Measurements from ENCODE around the gene VPS72. TPM values are rescaled to one million over a fixed set of nuclear protein-coding genes. Genes with fewer than 3 reads are reported as not detected.
A peak's percentile ranks its signal among the peaks of the same experiment; 100 is the strongest.

VPS72 gene
- total and polyA plus RNA-seq, 2 of the 13 experiments (the other 11 are each of a cell fraction or from before 2014, with no cell fraction given) = 33.7 to 34.5 TPM

DNA sequence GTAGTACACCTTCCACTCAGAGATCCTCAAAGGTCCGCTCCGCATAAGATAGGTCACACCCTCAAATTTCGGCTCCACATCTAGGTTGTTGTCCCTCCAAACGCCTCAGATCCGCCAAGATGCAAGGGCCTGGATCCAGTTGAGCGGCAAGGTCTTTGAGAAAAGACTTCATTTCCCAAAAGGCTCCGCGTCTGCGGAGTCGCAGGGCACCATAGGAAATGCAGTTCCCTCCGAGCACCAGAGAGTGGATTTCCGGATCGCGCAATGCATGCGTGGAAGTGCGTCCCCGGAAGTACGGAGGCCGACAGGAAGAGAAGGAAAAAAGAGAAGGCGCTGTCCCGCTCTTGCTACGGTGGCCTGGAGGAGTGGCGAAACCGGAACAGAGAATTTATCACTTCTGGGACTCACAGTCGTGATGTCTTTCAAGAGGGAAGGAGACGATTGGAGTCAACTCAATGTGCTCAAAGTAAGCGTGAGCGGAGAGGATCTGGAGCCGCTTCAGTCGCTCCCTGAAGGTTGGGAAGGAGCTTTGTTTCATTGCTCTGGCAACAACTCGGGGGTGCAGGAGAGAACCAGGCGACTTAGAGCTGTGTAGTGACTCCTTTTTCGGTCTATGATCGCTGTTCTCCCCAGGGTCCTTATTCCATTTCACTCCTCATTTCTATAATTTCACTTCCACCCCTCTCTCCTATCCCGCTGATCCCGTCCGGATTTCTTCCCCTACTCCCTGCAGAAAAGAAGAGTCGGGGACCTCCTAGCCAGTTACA lies 24.1 kb downstream of the VPS72 start, which contains the start of the genes LYSMD1 and SCNM1 (continued):
- TF ChIP-seq, protein P1, sequence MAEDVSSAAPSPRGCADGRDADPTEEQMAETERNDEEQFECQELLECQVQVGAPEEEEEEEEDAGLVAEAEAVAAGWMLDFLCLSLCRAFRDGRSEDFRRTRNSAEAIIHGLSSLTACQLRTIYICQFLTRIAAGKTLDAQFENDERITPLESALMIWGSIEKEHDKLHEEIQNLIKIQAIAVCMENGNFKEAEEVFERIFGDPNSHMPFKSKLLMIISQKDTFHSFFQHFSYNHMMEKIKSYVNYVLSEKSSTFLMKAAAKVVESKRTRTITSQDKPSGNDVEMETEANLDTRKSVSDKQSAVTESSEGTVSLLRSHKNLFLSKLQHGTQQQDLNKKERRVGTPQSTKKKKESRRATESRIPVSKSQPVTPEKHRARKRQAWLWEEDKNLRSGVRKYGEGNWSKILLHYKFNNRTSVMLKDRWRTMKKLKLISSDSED (CRISPR knock-in tag; IDR thresholded peaks at IDR 0.05) = no peak
- TF ChIP-seq ZNF33B (CRISPR knock-in tag; IDR thresholded peaks at IDR 0.05) = no peak
- TF ChIP-seq ZNF547 (CRISPR knock-in tag; IDR thresholded peaks at IDR 0.05) = no peak
- TF ChIP-seq RFX5 (IDR thresholded peaks at IDR 0.05; ENCODE audit: low read depth, low read length) = no peak; the same call in 1 of the 2 replicates
- TF ChIP-seq ZNF121 (CRISPR knock-in tag; IDR thresholded peaks at IDR 0.05) = peak; percentile 23; the same call in 1 of the 2 replicates
- no peak for TF ChIP-seq CHCHD3 (CRISPR knock-in tag; IDR thresholded peaks at IDR 0.05)
- peak; percentile 66; the same call in 1 of the 2 replicates for TF ChIP-seq SP140L (CRISPR knock-in tag; IDR thresholded peaks at IDR 0.05; ENCODE audit: borderline replicate concordance)
- peak; percentile 66; the same call in 1 of the 2 replicates for TF ChIP-seq ZNF430 (CRISPR knock-in tag; IDR thresholded peaks at IDR 0.05)
- no peak for TF ChIP-seq FOXA1 (IDR thresholded peaks at IDR 0.05)
- TF ChIP-seq FOXA1 (CRISPR knock-in tag; IDR thresholded peaks at IDR 0.05) = no peak
- TF ChIP-seq, protein P2, sequence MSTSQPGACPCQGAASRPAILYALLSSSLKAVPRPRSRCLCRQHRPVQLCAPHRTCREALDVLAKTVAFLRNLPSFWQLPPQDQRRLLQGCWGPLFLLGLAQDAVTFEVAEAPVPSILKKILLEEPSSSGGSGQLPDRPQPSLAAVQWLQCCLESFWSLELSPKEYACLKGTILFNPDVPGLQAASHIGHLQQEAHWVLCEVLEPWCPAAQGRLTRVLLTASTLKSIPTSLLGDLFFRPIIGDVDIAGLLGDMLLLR (CRISPR knock-in tag; IDR thresholded peaks at IDR 0.05) = no peak
- TF ChIP-seq TP53 (CRISPR knock-in tag; conservative IDR thresholded peaks at IDR 0.05) = peak; percentile 71; the same call in 1 of the 2 replicates
- TF ChIP-seq, protein P3, sequence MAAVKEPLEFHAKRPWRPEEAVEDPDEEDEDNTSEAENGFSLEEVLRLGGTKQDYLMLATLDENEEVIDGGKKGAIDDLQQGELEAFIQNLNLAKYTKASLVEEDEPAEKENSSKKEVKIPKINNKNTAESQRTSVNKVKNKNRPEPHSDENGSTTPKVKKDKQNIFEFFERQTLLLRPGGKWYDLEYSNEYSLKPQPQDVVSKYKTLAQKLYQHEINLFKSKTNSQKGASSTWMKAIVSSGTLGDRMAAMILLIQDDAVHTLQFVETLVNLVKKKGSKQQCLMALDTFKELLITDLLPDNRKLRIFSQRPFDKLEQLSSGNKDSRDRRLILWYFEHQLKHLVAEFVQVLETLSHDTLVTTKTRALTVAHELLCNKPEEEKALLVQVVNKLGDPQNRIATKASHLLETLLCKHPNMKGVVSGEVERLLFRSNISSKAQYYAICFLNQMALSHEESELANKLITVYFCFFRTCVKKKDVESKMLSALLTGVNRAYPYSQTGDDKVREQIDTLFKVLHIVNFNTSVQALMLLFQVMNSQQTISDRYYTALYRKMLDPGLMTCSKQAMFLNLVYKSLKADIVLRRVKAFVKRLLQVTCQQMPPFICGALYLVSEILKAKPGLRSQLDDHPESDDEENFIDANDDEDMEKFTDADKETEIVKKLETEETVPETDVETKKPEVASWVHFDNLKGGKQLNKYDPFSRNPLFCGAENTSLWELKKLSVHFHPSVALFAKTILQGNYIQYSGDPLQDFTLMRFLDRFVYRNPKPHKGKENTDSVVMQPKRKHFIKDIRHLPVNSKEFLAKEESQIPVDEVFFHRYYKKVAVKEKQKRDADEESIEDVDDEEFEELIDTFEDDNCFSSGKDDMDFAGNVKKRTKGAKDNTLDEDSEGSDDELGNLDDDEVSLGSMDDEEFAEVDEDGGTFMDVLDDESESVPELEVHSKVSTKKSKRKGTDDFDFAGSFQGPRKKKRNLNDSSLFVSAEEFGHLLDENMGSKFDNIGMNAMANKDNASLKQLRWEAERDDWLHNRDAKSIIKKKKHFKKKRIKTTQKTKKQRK (IDR thresholded peaks at IDR 0.05; ENCODE audit: low read length) = no peak
- no peak for TF ChIP-seq FOXO1 (CRISPR knock-in tag; IDR thresholded peaks at IDR 0.05)
- TF ChIP-seq RARG (CRISPR knock-in tag; IDR thresholded peaks at IDR 0.05; ENCODE audit: low read depth) = 0 out of 2 replicates have a peak, but pooled peaks have one; percentile 83
- no peak for TF ChIP-seq ZNF496 (CRISPR knock-in tag; IDR thresholded peaks at IDR 0.05; ENCODE audit: insufficient replicate concordance)
- TF ChIP-seq ZNF260 (CRISPR knock-in tag; IDR thresholded peaks at IDR 0.05; ENCODE audit: borderline replicate concordance, low read depth) = no peak
- 0 out of 2 replicates have a peak, but pooled peaks have one; percentile 42 for TF ChIP-seq RXRA (CRISPR knock-in tag; IDR thresholded peaks at IDR 0.05)
- TF ChIP-seq, protein P4, sequence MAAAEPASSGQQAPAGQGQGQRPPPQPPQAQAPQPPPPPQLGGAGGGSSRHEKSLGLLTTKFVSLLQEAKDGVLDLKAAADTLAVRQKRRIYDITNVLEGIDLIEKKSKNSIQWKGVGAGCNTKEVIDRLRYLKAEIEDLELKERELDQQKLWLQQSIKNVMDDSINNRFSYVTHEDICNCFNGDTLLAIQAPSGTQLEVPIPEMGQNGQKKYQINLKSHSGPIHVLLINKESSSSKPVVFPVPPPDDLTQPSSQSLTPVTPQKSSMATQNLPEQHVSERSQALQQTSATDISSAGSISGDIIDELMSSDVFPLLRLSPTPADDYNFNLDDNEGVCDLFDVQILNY (CRISPR knock-in tag; conservative IDR thresholded peaks at IDR 0.05) = no peak
- TF ChIP-seq, protein P5, sequence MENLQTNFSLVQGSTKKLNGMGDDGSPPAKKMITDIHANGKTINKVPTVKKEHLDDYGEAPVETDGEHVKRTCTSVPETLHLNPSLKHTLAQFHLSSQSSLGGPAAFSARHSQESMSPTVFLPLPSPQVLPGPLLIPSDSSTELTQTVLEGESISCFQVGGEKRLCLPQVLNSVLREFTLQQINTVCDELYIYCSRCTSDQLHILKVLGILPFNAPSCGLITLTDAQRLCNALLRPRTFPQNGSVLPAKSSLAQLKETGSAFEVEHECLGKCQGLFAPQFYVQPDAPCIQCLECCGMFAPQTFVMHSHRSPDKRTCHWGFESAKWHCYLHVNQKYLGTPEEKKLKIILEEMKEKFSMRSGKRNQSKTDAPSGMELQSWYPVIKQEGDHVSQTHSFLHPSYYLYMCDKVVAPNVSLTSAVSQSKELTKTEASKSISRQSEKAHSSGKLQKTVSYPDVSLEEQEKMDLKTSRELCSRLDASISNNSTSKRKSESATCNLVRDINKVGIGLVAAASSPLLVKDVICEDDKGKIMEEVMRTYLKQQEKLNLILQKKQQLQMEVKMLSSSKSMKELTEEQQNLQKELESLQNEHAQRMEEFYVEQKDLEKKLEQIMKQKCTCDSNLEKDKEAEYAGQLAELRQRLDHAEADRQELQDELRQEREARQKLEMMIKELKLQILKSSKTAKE (CRISPR knock-in tag; IDR thresholded peaks at IDR 0.05; ENCODE audit: borderline replicate concordance) = no peak
- no peak for TF ChIP-seq ZNF138 (CRISPR knock-in tag; IDR thresholded peaks at IDR 0.05; ENCODE audit: low read depth)
- TF ChIP-seq FLYWCH1 (CRISPR knock-in tag; IDR thresholded peaks at IDR 0.05) = no peak

Measured in HepG2 (cell line).